K562 treated with DMSO at 1 percent for 4 hours (cell line): ENCODE data around the gene SREK1IP1. TPM values are rescaled to one million over a fixed set of nuclear protein-coding genes. Genes with fewer than 3 reads are reported as not detected.

Experiments
- total RNA-seq: library from RNA; unstranded; fragments of 300-600 nt; gene quantifications from 2 replicates; pipeline ENCODE4 v1.2.3, GENCODE V29; 2022; ENCODE audit not compliant: insufficient read depth

The SREK1IP1 gene
- 5.7 and 17.3 TPM in 2 replicates for total RNA-seq

DNA sequence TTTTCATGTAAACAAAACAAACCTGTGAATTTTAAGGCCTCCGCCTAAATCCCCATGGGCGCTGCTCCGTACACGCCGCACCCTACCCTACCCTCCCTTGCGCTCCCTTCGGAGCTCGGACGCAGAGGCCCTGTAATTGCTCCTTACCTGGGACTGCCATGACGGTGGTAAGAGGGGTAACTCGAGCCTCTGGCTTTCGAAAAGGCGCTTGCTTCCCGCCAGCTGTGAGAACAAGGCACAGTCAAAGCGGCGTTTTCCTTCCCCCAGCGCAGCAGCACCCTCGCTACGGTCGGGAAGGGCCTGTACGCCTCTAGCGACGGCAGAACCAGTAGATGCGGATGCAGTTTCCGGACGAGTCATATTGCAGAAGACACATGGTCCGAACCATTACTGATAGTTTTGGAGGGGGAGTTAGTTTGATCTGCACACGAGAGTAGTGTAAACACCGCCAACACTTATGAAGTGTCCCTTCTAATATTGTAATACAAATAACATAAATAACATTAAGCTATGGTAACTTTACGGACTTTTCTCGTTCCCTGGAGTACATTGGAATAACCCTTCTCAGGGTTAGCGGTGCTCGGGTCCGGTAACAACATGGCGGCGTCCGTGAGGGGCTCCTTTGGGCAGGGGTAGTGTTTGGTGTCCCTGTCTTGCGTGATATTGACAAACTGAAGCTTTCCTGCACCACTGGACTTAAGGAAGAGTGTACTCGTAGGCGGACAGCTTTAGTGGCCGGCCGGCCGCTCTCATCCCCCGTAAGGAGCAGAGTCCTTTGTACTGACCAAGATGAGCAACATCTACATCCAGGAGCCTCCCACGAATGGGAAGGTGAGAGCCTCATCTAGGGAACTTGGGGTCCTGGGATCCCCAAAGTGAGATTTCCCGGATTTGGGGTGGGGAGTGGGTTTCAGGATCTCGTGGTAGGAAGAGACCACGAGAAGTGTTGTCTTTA lies at the start of gene SREK1IP1, which contains the start of gene CWC27:
Gene SREK1IP1, minus strand, starts transcription at position 334 of the 955 bp plus-strand sequence. Its CDS starts 174 bp downstream, at position 160.
Gene CWC27, plus strand, starts transcription at position 573 of the 955 bp plus-strand sequence. Its CDS starts 217 bp downstream, at position 790.

DNA sequence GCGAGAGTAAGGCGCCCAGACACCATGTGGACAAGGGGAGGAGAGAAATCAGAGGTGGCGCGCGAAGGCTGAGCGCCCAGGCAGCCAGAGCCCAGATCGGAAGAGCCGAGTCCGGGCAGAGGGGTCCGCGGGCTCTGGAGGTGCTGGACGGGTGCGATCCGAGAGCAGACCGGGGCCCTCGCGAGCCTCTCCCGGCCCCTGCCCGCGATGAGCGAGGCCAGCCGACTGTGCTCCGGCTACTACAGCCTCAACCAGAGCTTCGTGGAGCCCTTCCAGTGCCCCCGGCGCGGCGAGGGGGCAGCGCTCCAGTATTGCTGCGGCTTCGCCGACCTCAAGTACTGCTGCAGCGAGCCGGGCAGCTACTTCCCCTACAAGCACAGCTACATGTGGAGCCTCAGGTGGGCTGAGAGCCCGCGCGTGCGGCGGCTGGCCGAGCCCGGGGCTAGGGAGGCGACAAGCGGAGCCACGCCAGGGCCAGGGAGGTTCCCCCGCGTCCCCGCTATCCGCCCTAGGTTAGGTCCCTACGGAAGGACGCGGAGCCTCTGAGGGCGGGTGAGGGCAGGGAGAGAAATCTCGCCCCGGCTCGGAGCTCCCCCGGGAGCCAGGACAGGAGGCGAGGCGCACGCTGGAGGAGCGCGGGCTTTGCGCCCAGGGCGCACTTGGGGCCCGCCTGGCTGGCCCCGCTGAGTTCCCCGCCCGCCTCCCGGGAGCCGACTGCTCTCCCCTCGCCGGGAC lies 77.9 kb downstream of the SREK1IP1 start, which contains the start of gene SHISAL2B:
Gene SHISAL2B, plus strand, starts transcription at position 87 of the 735 bp plus-strand sequence. Its CDS starts 121 bp downstream, at position 208.

Other genes starting within 250 kb of the SREK1IP1 start
- gene SHISAL2B, start 78.2 kb downstream of the SREK1IP1 start, total RNA-seq = not detected in 2 replicates
- gene CWC27, start 239 bp upstream of the SREK1IP1 start, total RNA-seq = 18.5 and 18.9 TPM in 2 replicates